ENCODE results near the gene SRD5A1. TPM values are rescaled to one million over a fixed set of nuclear protein-coding genes. Genes with fewer than 3 reads are reported as not detected.
A peak's percentile ranks its signal among the peaks of the same experiment; 100 is the strongest.

SRD5A1 gene
- total RNA-seq, 3 donors from 2014 or later = 3.6 to 10.6 (median 7.0) TPM

GRCh38 chr5:6634306-6634705 lies 1.1 kb downstream of the SRD5A1 start:
- intact Hi-C loops (cut with DNase I; ENCODE audit: low total_unique reads) = loop anchor here (10.0 kb wide), 1 partner anchor 70 kb away; no protein-coding TSS in a partner anchor
- Histone ChIP-seq H3K27ac (no peak overlapping the region), H3K9me3 (no peaks in the 10 kb centered on the region), H3K27me3 (no peaks in the 10 kb centered on the region), H3K36me3 (no peaks in the 10 kb centered on the region), H3K4me1 (no peaks in the 10 kb centered on the region), H3K4me3 (peak overlapping the region; percentile 76 to 91 (median 88))
- TF ChIP-seq CTCF (IDR thresholded peaks at IDR 0.05) = no peak
- no peak for TF ChIP-seq POLR2A (IDR thresholded peaks at IDR 0.05)
- TF ChIP-seq POLR2AphosphoS5 (IDR thresholded peaks at IDR 0.05) = no peak
- DNase-seq (ENCODE audit: low spot score in 2 of 2) = no peak

GRCh38 chr5:6634788-6635430 lies 1.7 kb downstream of the SRD5A1 start:
- intact Hi-C loops (cut with DNase I; ENCODE audit: low total_unique reads) = loop anchor here (10.0 kb wide), 1 partner anchor 70 kb away; no protein-coding TSS in a partner anchor
- no peak overlapping the region for H3K4me3 ChIP-seq
- no peaks in the 10 kb centered on the region for H3K9me3 ChIP-seq
- no peaks in the 10 kb centered on the region for H3K27me3 ChIP-seq
- no peaks in the 10 kb centered on the region for H3K36me3 ChIP-seq
- no peak for DNase-seq (ENCODE audit: low spot score in 2 of 2)
- no peak overlapping the region for H3K27ac ChIP-seq
- TF ChIP-seq CTCF (IDR thresholded peaks at IDR 0.05) = no peak
- no peak for TF ChIP-seq POLR2AphosphoS5 (IDR thresholded peaks at IDR 0.05)
- TF ChIP-seq POLR2A (IDR thresholded peaks at IDR 0.05) = no peak
- H3K4me1 ChIP-seq = no peaks in the 10 kb centered on the region

GRCh38 chr5:6636293-6636692 lies 3.1 kb downstream of the SRD5A1 start:
- DNase-seq (ENCODE audit: low spot score in 2 of 2) = peak; percentile 28 to 66
- TF ChIP-seq POLR2AphosphoS5 (IDR thresholded peaks at IDR 0.05) = no peak
- TF ChIP-seq POLR2A (IDR thresholded peaks at IDR 0.05) = no peak
- no peak for TF ChIP-seq CTCF (IDR thresholded peaks at IDR 0.05)
- intact Hi-C loops (cut with DNase I; ENCODE audit: low total_unique reads) = loop anchor here (10.0 kb wide), 1 partner anchor 69 kb away; no protein-coding TSS in a partner anchor
- Histone ChIP-seq H3K36me3 (no peaks in the 10 kb centered on the region), H3K4me3 (no peak overlapping the region), H3K27me3 (no peaks in the 10 kb centered on the region), H3K27ac (peak overlapping the region in 1 of 2 donors; percentile 35), H3K4me1 (no peaks in the 10 kb centered on the region), H3K9me3 (no peaks in the 10 kb centered on the region)

- no peaks in the 10 kb centered on the region for H3K27me3 ChIP-seq
- no peak for TF ChIP-seq CTCF (IDR thresholded peaks at IDR 0.05)
- H3K4me1 ChIP-seq = no peaks in the 10 kb centered on the region
- H3K36me3 ChIP-seq = no peaks in the 10 kb centered on the region
- no peaks in the 10 kb centered on the region for H3K9me3 ChIP-seq
- DNase-seq (ENCODE audit: low spot score in 2 of 2) = no peak
- H3K4me3 ChIP-seq = no peak overlapping the region
- peak overlapping the region in 1 of 2 donors; percentile 35 for H3K27ac ChIP-seq
- intact Hi-C loops (cut with DNase I; ENCODE audit: low total_unique reads) = loop anchor here (10.0 kb wide), 1 partner anchor 68 kb away; no protein-coding TSS in a partner anchor
Measured at GRCh38 chr5:6637022-6637421, 3.8 kb downstream of the SRD5A1 start.

GRCh38 chr5:6637590-6637989 lies 4.3 kb downstream of the SRD5A1 start:
- Histone ChIP-seq H3K36me3 (no peaks in the 10 kb centered on the region), H3K4me1 (no peaks in the 10 kb centered on the region), H3K27ac (no peak overlapping the region), H3K4me3 (no peak overlapping the region), H3K27me3 (no peaks in the 10 kb centered on the region), H3K9me3 (no peaks in the 10 kb centered on the region)
- TF ChIP-seq CTCF (IDR thresholded peaks at IDR 0.05) (no peak), POLR2AphosphoS5 (IDR thresholded peaks at IDR 0.05) (no peak), POLR2A (IDR thresholded peaks at IDR 0.05) (no peak)
- intact Hi-C loops (cut with DNase I; ENCODE audit: low total_unique reads) = loop anchor here (10.0 kb wide), 1 partner anchor 67 kb away; no protein-coding TSS in a partner anchor
- no peak for DNase-seq (ENCODE audit: low spot score in 2 of 2)
